MG63 (cell line): ENCODE data around the gene MYRIP. TPM values are rescaled to one million over a fixed set of nuclear protein-coding genes. Genes with fewer than 3 reads are reported as not detected.

ENCODE experiments used
- DNase-seq: peaks from one replicate; pipeline ENCODE4 v3.0.0-alpha.2; 2020
- H3K27me3 ChIP-seq: fragments of 250-450 bp; sonication (Bioruptor Pico); 2 replicates; pipeline ENCODE4 v1.5.1; 2020; ENCODE audit warnings: mild to moderate bottlenecking, moderate library complexity
- H3K36me3 ChIP-seq: fragments of 250-450 bp; sonication (Bioruptor Pico); 2 replicates; pipeline ENCODE4 v1.5.1; 2020; ENCODE audit warnings: mild to moderate bottlenecking, moderate library complexity
- H3K4me3 ChIP-seq: fragments of 250-450 bp; sonication (Bioruptor Pico); 2 replicates; pipeline ENCODE4 v1.5.1; 2020; ENCODE audit warnings: mild to moderate bottlenecking, moderate library complexity
- H3K9me3 ChIP-seq: fragments of 250-450 bp; sonication (Bioruptor Pico); 2 replicates; pipeline ENCODE4 v1.5.1; 2020; ENCODE audit warnings: mild to moderate bottlenecking, moderate library complexity
- total RNA-seq: library from RNA; depleted of rRNA; stranded (reverse); fragments of >200 nt; shearing (Covaris generic); gene quantifications from 2 replicates; pipeline ENCODE4 v1.2.3, GENCODE V29; 2014; ENCODE audit warnings: low replicate concordance

Gene MYRIP
- total RNA-seq, 1 experiment from 2014 or later: 2.6 TPM

DNA sequence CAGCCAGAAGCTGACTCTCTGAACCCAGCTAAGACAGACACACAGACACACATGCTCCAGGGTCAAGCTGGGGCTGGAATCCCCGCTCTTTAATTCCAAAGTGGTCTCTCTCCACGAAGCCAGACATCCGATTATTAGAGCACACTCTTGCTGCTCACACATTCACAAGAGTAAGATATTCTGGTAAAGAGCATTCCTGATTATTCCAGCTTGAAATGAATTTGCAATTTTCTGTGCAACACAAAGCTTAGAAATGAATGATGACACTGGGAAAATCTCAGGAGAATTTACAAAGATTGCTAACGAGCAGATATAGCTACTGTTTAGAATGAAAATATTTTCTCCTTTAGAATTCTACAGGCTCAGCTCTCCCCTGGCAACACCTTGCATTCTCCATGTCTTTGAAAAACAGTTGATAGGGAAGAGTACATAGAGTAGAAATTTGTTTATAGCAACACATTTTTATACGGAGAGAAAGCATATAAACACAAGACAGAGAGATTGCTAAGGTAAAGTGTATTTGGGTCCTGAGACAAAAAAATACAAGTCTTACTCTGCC, 419.5 kb downstream of the MYRIP start:
- no peak for DNase-seq

DNA sequence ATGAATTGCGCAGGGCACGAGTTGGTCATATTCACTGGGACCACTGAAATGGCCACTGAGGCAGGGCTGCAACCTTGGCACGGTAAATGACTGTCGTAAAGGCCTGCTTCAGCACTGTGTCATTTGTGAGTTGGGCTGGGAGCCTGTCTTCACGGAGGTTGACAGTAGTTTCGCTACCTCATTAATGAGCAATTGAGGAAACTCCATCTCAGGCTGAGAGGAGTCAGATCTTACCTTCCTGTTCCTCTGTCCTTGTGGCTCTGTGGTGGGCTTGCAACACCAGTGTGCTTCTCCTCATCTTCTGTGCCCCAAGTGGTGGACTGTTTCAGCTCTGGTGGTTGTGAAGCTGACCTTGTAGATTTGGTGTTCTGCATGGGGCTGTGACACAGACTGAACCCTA, 420.0 kb downstream of the MYRIP start:
- H3K9me3 ChIP-seq: no peaks in the 10 kb centered on the region
- no peaks in the 10 kb centered on the region for H3K27me3 ChIP-seq
- no peak overlapping the region for H3K4me3 ChIP-seq
- no peak for DNase-seq
- no peaks in the 10 kb centered on the region for H3K36me3 ChIP-seq

More for the DNA sequence above, 419.5 kb downstream of the MYRIP start:
- H3K9me3 ChIP-seq: no peaks in the 10 kb centered on the region
- no peaks in the 10 kb centered on the region for H3K27me3 ChIP-seq
- H3K4me3 ChIP-seq: no peak overlapping the region
- H3K36me3 ChIP-seq: no peaks in the 10 kb centered on the region

DNA sequence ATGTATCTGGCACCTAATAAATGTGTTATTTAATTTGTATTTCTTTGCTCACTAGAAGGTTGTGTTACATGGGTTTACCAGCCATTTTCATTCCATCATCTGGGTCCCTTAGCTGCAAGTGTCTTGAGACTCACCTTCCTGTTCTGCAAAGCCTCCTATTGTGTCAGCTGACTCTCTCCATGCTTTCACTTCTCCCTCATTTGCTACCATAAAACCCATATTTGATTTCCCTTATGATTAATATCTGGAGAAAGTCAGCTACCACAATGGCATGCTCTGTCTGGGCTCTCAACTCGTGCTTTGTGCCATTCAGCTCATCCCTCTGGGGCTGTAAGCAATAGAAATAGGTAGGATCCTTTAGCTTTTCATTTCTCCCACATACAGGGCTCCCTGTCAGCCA, 420.6 kb downstream of the MYRIP start:
- Histone ChIP-seq H3K4me3 (no peak overlapping the region), H3K27me3 (no peaks in the 10 kb centered on the region), H3K36me3 (no peaks in the 10 kb centered on the region), H3K9me3 (no peaks in the 10 kb centered on the region)
- DNase-seq: no peak

DNA sequence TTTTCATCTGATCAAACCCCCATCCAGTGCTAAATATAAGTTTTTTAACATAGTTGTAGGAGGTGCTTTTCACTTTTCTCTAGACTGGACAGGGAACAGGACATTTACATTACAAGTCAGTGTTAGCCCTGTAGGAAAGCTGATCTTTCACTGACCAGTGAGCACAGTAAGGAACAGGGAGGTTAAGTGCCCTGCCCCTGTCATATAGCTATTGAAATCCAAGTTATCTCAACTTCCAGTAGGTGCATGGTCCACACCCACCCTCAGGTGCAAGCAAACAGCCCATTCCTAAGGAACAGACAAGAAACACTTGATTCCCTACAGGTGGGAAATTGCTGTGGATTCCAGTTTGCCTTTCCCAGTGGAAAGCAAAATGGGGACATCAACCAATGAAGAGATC, 421.0 kb downstream of the MYRIP start:
- H3K36me3 ChIP-seq: no peaks in the 10 kb centered on the region
- no peak overlapping the region for H3K4me3 ChIP-seq
- DNase-seq: no peak
- H3K27me3 ChIP-seq: no peaks in the 10 kb centered on the region
- no peaks in the 10 kb centered on the region for H3K9me3 ChIP-seq

DNA sequence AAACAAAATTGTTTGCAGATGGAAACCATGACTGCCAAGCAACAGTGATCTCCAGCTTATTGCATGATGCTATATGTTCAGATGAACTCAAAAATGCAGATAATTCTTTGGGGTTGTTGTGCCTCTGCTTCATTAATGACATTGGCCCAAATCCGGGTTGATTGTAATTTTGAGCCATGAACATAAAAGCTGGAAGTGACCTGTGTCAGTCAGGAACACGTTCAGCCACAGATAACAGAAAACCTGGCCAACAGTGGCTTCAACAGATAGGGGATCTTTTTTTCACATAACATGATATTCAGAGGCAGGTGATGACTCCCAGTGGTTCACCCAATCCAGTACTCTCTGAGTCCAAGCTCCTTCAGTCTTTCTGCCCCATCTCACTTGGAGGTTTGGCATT, 423.2 kb downstream of the MYRIP start:
- no peak overlapping the region for H3K4me3 ChIP-seq
- no peaks in the 10 kb centered on the region for H3K36me3 ChIP-seq
- H3K9me3 ChIP-seq: no peaks in the 10 kb centered on the region
- no peak for DNase-seq
- no peaks in the 10 kb centered on the region for H3K27me3 ChIP-seq

DNA sequence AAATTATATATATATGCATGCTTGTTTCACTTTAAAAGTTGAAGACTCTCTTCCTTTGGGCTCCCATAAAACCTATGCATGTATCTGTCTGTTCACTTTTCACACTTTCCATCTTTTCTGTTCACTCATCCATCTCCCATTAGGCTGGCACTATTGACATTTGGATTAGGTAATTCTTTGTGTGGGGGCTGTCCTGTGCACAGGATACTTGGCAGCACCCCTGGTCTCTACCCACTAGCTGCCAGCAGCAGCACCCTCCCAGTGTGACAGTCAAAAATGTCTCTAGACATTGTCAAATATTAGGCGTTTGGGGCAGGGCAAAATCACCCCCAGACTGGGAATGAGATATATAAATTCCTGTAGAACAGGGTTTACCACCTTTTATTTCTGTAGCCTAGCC, 427.8 kb downstream of the MYRIP start:
- H3K4me3 ChIP-seq: no peak overlapping the region
- H3K27me3 ChIP-seq: no peaks in the 10 kb centered on the region
- H3K9me3 ChIP-seq: no peaks in the 10 kb centered on the region
- H3K36me3 ChIP-seq: no peaks in the 10 kb centered on the region
- DNase-seq: no peak

DNA sequence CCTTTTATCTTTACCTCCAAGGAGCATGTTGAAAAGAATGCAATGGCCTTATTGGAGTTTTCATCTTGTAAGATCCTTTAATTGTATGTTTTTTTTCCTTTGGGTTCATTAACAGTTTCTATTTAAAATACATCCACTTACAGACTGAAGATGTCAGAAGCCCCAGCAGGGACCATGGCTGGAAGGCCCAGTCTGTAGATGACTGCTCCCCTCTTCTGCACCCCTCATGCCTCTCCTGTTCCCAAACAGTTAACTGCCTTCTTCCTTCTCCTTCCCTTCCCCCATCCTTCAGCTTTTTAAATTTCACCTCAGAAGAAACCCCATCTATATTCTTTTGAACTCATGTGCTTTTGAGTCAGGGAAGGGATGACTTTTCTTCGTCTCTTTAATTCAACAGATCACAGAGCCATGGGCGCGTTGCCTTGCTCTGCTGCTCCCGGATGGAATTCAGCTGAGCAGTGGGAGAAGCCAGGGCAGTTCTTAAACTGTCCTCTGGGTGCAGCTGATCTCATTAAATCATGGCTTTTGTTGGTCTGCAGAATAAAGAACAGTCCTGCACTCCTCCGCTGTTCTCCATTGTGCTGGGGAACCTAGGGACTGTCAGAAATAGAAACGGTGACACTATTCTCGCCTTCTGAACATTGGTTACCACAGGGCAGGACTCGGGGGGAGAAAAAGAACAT, 428.6 kb downstream of the MYRIP start:
- Histone ChIP-seq H3K27me3 (no peaks in the 10 kb centered on the region), H3K9me3 (no peaks in the 10 kb centered on the region), H3K4me3 (no peak overlapping the region), H3K36me3 (no peaks in the 10 kb centered on the region)
- DNase-seq: no peak

DNA sequence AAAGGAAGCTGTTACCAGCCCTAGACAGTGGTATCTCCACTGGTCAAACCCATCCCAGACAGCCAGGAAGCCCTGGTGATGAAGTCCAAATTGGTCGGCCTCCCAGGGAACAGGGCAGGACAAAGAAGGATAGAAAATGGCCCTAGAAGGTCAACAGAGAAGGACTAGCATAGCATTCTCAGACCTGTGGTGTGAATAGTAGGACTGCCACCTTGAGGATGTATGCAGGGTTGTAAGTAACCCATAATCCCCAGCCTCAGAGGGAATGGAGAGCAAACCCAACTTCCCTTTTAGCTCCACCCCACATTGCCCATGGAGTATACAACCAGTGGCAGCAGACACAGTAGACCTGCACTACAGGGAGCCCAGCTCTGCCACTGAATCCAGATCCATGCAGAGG, 431.5 kb downstream of the MYRIP start:
- Histone ChIP-seq H3K9me3 (no peaks in the 10 kb centered on the region), H3K36me3 (no peaks in the 10 kb centered on the region), H3K4me3 (no peak overlapping the region), H3K27me3 (no peaks in the 10 kb centered on the region)
- DNase-seq: no peak

DNA sequence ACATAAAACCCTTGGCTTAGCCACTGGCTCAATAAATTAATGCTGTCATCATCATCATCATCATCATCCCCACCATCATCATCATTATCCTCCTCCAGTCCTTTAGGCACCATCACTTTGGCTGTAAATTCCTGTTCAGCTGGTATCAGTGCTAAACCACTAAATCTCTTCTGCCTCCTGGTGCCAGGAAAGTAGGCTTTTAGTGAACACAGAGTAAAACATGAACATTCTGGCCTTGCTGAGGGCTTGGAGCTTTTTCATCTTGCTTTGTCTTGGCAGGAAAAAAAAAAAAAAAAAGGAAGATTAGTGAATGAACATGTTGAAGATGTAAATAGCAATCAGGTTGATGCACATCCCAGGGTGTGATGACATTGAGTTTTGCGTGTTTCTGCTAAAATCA, 432.8 kb downstream of the MYRIP start:
- Histone ChIP-seq H3K27me3 (no peaks in the 10 kb centered on the region), H3K9me3 (no peaks in the 10 kb centered on the region), H3K4me3 (no peak overlapping the region), H3K36me3 (no peaks in the 10 kb centered on the region)
- no peak for DNase-seq

DNA sequence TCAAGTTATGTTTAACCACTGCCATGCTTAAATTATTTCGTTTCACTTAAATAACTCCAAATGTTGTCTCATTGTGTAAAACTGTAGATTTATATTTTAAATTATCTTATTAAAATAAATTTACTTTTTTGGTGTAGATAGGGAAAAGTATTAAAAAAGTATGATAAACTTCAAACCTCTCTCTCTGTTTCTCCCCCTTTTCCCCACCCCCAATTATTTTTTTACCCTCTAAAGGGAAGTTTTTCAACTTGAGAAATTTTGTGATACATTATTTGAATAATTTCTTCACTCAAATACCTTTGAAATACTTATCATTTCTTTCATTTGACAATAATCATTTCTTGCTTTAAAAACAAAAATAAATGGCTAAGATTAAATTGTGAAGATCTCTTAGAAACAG, 433.2 kb downstream of the MYRIP start:
- H3K27me3 ChIP-seq: no peaks in the 10 kb centered on the region
- no peaks in the 10 kb centered on the region for H3K9me3 ChIP-seq
- H3K4me3 ChIP-seq: no peak overlapping the region
- H3K36me3 ChIP-seq: no peaks in the 10 kb centered on the region
- no peak for DNase-seq

DNA sequence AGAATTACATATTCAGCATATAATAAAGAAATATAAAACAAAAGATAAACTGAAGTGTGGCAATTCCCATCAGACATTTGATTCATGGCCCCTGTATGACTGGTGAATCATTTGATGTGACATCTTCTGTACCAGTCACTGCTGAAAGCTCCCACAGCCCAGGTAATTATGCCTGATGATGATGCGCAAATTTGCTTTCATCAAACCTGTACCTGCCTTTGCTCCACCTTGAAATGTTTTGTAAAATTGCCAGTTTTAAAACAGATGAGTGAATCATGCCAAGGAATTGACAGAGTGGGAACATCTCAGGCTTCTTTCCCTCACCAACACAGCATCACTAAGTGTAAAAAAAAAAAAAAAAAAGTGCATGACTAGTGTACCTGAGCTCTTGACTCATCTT, 433.6 kb downstream of the MYRIP start:
- Histone ChIP-seq H3K9me3 (no peaks in the 10 kb centered on the region), H3K36me3 (no peaks in the 10 kb centered on the region), H3K4me3 (no peak overlapping the region), H3K27me3 (no peaks in the 10 kb centered on the region)
- no peak for DNase-seq

DNA sequence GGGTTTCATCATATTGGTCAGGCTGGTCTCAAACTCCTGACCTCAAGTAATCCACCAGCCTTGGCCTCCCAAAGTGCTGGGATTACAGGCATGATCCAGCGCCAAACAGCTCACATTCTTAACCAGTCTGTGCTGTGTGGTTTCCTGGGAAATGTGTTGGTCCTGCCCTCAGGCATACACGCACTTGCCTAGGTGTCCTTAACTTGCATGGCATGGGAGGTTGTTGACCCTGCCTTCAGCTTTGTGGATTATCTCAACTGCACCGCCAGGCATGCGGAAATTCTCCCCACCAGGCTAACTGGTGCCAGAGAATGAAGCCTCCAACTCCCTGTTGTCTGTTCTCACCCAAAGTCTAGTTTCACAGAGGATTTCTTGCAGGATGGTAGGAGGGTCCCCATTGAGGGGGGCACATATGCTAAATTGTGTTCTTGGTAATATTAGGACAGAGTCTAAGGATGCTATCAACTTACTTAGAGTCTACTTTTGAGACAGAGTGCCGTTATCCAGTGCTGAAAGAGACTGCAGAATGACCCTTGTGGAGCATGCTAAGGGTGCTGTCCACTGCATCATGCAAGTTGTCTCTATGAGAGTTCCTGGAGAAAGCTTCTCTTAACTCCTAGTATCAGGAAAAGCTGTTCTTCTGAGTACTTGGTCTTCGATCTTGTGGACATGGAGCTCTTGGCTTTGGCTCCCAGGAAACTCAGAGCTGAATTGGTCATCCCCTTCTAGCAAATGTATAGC, 438.5 kb downstream of the MYRIP start:
- Histone ChIP-seq H3K27me3 (no peaks in the 10 kb centered on the region), H3K9me3 (no peaks in the 10 kb centered on the region), H3K36me3 (no peaks in the 10 kb centered on the region), H3K4me3 (no peak overlapping the region)
- no peak for DNase-seq

DNA sequence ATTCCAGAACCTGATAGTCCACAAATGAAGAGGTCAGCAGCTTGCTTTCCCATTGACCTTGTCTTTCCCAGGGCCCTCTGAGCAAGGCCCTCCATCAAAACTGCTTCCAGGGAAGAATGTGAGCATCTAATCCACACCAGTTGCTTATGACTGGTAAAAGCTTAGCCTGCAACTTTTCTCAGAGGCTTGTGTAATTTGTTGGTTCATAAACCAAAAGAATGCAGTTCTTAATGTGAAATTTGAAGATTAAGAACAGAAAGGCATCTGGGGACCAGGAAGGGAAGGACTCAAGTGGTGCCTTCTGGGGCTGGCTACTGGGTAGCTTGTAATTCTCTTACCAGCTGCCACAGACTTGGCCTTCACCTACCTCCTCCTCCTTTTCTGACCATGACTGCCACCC, 439.2 kb downstream of the MYRIP start:
- Histone ChIP-seq H3K27me3 (no peaks in the 10 kb centered on the region), H3K4me3 (no peak overlapping the region), H3K36me3 (no peaks in the 10 kb centered on the region), H3K9me3 (no peaks in the 10 kb centered on the region)
- DNase-seq: no peak

DNA sequence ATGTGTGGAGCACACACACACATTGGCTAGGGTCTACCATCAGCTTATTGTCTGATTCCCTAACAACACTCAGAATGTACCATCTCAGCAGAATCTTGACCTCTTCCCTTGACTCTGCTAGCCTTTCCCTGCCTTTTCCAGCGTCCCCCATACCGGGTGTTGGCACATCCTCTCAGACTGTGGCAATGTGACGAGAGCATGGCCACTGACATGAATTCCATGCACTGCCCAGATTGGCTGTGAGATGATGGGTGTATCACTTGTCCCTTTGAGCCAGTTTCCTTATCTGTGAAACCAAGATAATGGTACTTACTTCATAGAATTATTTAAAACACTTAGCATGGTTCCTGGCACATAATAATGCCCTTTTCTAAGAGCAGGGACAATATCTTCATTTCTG, 439.8 kb downstream of the MYRIP start:
- H3K9me3 ChIP-seq: no peaks in the 10 kb centered on the region
- no peaks in the 10 kb centered on the region for H3K27me3 ChIP-seq
- no peak for DNase-seq
- H3K4me3 ChIP-seq: no peak overlapping the region
- H3K36me3 ChIP-seq: no peaks in the 10 kb centered on the region

DNA sequence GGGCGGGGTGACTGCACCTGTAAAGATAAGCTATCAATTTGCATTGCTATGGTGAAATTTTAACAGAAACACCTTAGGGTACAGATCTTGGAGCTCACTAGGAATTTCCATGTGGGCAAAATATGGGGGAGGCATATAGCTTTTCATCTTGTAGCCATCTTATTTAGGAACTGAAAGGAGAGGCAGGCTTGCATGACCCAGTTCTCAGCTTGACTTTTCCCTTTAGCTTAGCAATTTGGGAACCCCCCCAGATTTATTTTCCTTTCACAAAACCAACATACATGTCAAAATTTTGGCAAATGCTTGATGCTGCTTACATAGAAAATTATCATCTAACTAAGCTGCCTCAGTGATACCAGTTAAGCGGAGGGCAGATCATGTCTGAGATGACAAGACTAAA, 445.1 kb downstream of the MYRIP start:
- Histone ChIP-seq H3K27me3 (no peaks in the 10 kb centered on the region), H3K36me3 (no peaks in the 10 kb centered on the region), H3K9me3 (no peaks in the 10 kb centered on the region), H3K4me3 (no peak overlapping the region)
- DNase-seq: no peak

DNA sequence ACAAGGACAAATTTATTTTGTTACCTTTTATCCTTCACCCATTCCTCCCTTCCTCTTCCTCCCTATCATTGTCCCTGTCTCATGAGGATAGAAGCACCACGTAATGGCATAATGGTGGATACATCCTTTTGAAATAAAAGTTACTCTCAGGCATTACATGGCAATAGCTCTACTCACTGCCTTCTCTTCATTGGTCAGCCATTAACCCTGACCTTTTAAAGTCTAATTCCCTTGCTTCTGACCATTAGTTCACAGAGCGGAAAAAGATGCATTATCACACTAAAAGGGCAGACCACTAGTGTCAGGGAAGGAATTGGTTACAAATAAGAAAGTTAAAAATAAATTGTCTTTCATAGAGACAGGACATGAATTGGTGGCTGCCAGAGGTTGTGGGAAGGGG, 445.5 kb downstream of the MYRIP start:
- no peak for DNase-seq
- H3K36me3 ChIP-seq: no peaks in the 10 kb centered on the region
- no peaks in the 10 kb centered on the region for H3K9me3 ChIP-seq
- no peaks in the 10 kb centered on the region for H3K27me3 ChIP-seq
- H3K4me3 ChIP-seq: no peak overlapping the region

DNA sequence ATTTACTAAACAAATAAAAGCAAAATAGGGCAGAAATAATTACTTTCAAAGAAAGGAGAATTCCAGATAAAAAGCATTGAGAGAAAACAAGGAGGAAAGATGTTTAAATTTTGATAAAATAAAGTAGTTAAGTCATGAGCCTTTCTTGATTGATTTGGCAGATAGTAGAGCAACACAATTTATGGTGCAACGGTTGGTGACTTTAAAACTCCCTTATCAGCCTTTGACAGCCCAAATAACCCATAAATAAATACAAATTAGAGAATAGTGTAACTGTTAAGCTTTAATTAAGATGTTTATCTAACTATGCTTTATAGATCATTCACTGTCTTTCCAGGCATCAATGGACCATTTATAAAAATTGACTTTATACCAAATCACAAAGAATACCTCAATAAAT, 446.1 kb downstream of the MYRIP start:
- Histone ChIP-seq H3K27me3 (no peaks in the 10 kb centered on the region), H3K4me3 (no peak overlapping the region), H3K36me3 (no peaks in the 10 kb centered on the region), H3K9me3 (no peaks in the 10 kb centered on the region)
- DNase-seq: no peak

DNA sequence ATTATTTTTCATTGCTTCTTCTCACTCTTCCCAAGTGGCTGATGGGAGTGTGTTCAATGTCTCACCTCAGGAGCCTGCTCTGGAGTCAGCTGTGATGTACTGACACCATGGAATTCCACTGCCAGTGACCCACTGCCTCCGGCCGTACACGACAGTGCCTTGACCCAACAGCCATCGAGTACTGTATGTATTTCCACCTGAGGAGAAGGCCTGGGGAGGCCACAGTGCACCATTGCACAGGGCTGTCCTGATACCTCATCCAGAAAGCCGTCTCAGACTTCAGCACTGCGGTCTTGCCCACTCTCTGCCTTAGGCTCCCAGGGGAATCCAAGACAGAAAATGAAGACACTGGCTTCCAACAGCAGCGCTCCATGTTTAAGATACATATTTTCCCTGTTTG, 448.7 kb downstream of the MYRIP start:
- Histone ChIP-seq H3K4me3 (no peak overlapping the region), H3K9me3 (no peaks in the 10 kb centered on the region), H3K27me3 (no peaks in the 10 kb centered on the region), H3K36me3 (no peaks in the 10 kb centered on the region)
- no peak for DNase-seq
